ENCODE data around the gene TJAP1.

The TJAP1 gene, protein sequence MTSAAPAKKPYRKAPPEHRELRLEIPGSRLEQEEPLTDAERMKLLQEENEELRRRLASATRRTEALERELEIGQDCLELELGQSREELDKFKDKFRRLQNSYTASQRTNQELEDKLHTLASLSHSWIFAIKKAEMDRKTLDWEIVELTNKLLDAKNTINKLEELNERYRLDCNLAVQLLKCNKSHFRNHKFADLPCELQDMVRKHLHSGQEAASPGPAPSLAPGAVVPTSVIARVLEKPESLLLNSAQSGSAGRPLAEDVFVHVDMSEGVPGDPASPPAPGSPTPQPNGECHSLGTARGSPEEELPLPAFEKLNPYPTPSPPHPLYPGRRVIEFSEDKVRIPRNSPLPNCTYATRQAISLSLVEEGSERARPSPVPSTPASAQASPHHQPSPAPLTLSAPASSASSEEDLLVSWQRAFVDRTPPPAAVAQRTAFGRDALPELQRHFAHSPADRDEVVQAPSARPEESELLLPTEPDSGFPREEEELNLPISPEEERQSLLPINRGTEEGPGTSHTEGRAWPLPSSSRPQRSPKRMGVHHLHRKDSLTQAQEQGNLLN

DNA sequence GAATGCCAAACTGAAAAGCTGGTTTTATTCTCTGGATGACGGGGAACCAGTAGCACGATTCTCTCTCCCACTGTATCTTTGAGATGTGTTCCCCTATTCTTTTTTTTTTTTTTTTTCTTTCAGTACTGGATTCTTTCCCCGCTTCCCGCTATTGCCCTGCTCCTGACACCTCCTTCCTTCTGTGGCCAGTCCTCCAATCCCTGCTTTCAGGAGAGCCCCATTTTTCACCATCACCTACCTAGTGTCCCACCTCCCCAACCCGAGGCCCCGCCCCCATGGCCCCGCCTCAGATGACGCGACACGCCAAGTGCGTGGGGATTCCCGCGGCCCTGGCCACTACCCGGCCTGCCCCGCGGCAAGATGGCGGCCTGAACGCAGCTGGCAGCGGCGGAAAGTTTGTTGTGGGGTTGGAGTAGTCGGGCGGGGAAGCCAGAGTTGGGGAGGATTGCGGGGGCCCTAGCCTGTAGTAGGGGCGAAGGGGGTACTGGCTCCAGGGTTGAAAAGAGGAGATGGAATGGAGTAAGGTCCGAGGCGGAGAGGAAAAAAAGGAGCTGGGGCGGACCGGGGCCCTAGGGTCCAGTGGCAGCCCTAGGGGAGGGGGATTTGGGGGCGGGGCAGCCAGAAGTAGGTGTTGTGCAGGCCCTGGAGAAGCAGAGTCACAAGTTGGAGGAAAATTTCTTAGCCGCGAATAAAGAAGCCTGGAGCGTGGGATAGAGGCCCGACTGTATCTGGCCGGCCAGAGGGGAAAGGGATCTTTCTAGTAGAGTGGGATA, at the start of gene TJAP1:
Gene TJAP1 (plus strand): TSS at position 336 of the 773 bp plus-strand sequence. CDS start 21,432 bp downstream, outside the sequence.
- peak; percentile 93 for DNase-seq (ENCODE audit: low read depth in 2 of 2)

DNA sequence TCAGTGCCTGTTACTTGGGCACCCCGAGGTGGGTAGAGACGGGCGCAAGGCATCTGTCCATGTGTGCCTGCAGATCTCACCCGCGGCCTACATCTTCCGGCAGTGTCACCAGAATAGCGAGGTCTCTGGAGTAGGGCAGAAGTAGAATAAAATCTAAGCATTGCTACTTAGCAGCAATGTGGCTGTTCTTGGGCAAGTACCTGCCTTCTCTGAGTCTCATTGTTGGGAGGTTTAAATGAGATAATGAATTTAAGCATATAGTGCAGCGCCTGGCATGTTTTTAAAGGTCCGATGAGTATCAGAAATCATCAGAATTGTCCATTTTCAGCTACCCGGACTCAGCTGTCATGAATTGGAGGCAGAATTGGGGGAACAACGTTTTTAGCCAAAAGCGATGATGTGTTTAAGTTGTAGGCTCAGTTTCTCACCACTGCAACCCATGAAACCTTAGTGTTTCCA, 49.2 kb upstream of the TJAP1 start:
- no peak for DNase-seq (ENCODE audit: low read depth in 2 of 2)

DNA sequence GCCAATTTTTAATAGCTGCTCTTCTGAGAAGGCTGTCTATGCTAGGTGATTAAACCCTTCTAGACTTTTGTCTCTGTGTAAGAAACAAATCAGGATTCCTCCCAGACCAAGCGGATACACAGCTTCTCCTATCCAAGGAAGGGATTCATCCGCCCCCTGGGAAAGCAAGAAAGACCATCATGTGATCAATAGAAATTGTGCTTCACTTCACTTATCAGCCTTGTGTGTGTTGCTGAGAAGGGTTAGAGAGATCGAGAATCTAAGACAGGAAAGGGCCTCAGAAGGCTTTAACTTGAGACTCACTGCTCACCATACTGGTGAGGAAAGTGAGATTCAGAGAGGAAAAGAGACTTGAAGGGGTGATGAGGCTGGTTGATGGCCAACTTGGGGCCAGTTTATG, 48.5 kb upstream of the TJAP1 start:
- no peak for DNase-seq (ENCODE audit: low read depth in 2 of 2)

DNA sequence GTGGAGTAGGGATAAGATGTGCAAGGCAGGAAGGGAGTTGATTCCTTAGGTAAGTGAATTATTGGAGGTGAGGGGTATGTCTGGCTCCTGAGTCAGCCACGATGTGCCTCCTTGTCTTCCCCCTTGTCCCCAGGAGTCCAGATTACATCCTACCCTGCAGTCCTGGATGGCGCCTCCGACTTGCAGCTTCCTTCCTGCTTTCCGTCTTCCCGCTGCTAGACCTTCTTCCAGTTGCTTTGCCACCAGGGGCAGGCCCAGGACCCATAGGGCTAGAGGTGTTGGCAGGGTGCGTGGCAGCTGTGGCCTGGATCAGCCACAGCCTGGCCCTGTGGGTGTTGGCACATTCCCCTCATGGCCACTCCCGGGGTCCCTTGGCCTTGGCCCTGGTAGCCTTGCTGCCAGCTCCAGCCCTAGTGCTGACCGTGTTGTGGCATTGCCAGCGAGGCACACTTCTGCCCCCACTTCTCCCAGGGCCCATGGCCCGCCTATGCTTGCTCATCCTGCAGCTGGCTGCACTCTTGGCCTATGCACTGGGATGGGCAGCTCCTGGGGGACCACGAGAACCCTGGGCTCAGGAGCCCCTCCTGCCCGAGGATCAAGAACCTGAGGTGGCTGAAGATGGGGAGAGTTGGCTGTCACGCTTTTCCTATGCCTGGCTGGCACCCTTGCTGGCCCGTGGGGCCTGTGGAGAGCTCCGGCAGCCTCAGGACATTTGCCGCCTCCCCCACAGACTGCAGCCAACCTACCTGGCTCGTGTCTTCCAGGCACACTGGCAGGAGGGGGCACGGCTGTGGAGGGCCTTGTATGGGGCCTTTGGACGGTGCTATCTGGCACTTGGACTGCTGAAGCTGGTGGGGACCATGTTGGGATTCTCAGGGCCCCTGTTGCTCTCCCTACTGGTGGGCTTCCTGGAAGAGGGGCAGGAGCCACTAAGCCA, 45.1 kb upstream of the TJAP1 start:
- no peak for DNase-seq (ENCODE audit: low read depth in 2 of 2)

DNA sequence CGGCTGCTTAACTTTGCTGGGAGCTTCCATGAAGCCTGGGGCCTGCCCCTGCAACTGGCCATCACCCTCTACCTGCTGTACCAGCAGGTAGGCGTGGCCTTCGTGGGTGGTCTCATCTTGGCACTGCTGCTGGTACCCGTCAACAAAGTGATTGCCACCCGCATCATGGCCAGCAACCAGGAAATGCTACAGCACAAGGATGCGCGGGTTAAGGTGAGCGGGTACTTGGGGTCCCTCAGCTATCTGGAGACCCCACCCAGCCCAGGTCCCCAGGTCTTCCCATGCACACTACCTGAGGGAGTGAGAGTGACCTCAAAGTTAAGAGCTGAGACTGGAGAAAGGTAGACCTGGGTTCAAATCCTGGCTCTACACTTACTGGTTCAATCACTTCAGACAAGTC, 44.2 kb upstream of the TJAP1 start:
- DNase-seq (ENCODE audit: low read depth in 2 of 2), result no peak

DNA sequence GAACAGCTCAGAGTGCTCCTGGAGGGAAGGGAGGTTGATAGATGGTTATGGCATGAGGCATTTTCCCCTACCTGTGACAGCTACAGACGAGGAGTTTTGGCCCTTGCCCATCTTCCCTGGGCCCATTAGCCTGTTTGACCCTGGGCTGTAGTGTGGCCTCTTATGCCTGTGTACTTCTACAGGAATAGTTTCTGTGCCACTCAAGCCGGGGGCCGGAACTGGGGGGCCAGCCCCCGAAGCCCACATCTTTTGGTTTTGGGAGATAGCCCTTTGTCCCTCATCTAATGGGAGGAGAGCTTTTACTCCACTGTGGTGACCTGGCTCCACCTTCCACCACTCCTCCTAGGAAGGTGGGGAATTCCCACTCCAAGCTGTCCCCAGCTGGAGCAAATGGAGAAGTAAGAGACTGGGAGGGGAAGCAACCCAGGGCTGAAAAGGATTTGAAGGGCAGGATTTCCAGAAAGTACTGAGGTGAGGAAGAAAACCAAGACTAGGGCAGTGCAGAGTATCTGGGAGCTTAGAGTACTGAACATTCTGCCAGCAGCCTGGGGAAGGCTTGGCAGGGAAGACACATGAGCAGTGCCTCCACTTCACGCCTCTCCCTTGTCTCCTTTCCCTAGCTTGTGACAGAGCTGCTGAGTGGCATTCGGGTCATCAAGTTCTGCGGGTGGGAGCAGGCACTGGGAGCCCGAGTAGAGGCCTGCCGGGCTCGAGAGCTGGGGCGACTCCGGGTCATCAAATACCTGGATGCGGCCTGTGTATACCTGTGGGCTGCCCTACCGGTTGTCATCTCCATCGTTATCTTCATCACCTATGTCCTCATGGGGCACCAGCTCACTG, 43.1 kb upstream of the TJAP1 start:
- DNase-seq (ENCODE audit: low read depth in 2 of 2), result no peak

DNA sequence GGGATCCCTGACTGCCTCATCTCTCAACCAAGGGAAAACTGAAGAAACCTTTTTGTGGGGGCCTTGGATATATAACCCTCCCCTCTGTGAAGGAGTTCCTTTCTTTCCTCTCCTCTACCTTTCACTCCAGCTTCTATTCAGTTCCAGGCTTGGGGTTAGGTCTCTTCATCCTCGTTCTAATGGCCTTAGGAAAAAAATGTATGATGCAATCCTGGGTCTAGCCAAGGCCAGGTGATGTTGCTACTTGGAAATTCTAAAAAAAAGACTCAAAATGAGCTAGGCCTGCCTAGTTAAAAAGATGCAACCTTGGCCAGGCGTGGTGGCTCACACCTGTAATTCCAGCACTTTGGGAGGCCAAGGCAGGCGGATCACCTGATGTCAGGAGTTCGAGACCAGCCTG, 42.4 kb upstream of the TJAP1 start:
- no peak for DNase-seq (ENCODE audit: low read depth in 2 of 2)

DNA sequence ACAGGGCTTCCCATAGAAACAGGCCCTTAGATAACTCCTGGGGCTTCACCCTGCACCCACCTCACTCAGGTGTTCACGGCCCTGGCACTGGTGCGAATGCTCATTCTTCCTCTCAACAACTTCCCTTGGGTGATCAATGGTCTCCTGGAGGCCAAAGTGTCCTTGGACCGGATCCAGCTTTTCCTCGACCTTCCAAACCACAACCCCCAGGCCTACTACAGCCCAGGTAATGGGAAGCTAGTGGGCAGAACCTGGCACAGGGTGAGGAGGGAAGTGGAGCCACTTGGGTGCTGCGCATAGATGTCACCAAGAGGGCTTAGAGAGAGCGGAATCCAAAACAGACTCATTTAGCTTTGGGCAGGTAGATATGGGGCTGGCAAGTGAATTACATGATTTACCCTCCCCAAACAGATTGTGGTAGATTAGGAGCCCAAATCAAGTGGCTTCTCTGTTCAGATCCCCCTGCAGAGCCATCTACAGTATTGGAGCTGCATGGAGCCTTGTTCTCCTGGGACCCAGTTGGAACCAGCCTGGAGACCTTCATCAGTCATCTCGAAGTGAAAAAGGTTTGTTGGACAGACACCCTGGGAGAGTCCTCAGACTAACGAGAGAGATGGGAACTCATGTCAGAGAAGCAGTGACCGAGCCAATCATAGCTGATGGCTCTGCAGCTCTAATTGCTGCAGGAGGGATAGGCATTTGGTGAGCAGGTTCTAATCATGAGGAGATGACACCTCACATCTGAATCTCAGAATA, 41.5 kb upstream of the TJAP1 start:
- DNase-seq (ENCODE audit: low read depth in 2 of 2), result no peak

DNA sequence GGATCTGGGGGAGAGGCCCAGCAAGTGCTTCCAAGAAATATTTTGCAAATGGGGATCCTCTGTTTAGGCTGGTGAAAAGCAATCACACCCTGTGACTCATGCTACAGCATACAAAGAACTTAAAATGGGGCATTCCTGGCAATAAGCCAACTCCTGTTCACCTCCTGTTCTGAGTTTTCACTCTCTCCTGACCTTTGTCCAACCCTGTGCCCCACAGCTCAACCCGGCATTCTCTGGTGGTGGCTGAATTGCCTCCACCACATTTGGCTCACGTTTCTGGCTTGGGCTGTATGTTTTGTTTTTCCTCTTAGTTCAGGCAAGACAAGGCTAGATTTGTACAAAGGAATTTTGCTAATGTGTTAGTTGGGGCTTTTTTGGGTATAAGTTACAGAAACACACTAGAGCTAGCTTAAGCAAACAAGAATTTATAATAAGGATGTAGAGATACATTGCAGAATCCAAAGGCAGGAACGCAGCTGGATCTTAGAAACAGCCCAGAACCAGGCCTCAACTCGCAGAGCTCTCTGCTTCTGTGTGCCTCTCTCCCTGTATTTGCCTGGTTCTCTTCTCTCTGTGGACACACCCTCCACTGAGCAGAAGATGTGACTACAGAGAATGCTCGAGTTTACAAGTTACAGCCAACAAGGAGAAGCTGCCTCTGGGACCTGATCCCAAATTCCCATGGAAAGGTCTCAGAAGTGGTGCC, 40.6 kb upstream of the TJAP1 start:
- no peak for DNase-seq (ENCODE audit: low read depth in 2 of 2)

DNA sequence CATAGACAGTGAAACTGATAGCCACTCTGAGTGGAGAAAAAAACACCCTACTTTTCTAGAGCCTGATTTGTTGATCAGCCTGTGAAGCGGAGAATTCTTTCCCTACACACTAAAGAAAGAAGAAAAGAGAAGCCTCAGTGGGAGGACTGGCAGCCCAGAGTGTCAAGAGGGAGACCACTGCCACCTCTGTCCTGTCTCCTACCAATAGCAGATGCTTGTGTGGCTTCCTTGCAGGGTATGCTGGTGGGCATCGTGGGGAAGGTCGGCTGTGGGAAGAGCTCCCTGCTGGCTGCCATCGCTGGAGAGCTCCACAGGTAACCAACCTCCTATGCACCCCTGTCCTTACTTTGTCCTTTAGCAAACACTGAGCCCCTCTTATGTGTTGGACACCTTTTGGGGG, 39.7 kb upstream of the TJAP1 start:
- no peak for DNase-seq (ENCODE audit: low read depth in 2 of 2)

DNA sequence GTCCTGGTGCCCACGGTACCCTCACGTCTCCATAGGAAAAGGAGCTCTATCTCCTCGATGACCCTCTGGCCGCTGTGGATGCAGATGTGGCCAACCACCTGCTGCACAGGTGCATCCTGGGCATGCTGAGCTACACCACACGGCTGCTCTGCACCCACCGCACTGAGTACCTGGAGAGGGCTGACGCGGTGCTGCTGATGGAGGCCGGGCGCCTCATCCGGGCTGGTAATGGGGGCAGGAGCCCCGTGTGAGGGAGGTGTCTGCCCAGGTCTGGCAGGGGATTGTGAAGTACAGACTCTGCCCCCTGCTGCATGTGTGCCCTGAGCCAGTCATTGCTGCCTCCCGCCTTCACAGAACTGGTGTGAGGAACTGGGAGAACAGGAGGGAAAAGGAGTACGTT, 34.4 kb upstream of the TJAP1 start:
- no peak for DNase-seq (ENCODE audit: low read depth in 2 of 2)

DNA sequence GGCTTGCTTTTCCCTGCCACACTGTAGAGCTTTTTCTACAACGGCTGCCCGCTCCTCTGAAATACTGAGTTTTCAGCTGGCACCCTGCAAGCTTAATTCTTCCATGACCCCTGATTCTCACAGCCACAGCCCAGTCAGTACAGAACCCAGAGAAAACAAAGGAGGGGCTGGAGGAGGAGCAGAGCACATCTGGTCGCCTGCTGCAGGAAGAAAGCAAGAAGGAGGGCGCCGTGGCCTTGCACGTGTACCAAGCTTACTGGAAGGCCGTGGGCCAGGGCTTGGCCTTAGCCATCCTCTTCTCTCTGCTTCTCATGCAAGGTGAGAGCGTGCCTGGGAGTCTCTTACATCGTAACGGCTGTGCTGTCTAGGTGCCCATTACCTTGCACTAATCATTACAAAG, 33.3 kb upstream of the TJAP1 start:
- DNase-seq (ENCODE audit: low read depth in 2 of 2), result no peak

DNA sequence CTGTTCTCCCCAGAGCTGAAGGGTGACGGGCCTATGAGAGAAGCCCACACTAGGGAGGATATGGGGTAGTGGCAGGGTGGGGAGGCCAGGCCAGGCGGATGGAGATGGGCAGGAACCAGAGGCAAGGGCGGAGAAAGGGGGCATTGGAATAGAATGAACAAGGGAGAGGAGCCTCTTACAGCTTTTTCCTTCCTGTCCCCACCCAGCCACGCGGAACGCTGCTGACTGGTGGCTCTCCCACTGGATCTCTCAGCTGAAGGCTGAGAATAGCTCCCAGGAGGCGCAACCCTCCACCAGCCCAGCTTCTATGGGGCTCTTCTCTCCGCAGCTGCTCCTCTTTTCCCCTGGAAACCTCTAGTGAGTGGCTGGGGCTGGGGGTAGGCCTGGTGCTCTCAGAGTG, 32.8 kb upstream of the TJAP1 start:
- DNase-seq (ENCODE audit: low read depth in 2 of 2), result no peak

DNA sequence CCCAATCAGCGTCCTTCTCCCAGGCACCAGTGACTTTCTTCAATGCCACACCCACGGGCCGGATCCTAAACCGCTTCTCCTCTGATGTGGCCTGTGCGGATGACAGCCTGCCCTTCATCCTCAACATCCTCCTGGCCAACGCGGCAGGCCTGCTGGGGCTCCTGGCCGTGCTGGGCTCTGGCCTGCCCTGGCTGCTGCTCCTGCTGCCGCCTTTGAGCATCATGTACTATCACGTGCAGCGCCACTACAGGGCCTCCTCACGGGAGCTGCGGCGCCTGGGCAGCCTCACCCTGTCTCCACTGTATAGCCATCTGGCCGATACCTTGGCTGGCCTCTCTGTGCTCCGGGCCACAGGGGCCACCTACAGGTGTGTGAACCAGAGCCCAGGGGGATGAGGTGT, 31.8 kb upstream of the TJAP1 start:
- no peak for DNase-seq (ENCODE audit: low read depth in 2 of 2)

DNA sequence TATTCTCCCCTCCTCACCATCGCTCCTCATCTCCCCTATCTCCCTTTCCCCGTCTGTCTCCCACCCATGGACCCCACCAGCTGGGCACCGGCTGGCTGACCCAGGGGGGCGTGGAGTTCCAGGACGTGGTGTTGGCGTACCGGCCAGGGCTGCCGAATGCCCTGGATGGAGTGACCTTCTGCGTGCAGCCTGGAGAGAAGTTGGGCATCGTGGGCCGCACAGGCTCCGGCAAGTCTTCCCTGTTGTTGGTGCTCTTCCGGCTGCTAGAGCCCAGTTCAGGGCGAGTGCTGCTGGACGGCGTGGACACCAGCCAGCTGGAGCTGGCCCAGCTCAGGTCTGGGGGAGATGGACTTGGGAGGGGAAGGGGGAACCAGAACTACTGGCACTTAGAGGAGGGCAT, 29.8 kb upstream of the TJAP1 start:
- no peak for DNase-seq (ENCODE audit: low read depth in 2 of 2)

DNA sequence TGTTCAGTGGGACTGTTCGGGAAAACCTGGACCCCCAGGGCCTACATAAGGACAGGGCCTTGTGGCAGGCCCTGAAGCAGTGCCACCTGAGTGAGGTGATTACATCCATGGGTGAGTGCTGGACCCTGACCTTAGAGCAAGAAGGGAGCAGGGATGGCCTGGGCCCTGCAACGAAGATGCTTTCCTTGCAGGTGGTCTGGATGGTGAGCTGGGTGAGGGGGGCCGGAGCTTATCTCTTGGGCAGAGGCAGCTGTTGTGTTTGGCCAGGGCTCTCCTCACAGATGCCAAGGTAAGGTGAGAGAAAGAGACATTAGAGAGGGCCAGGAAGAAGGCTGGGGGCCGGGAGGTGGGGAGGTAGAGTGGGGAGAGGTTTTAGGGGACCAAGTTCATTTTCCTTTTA, 28.5 kb upstream of the TJAP1 start:
- no peak for DNase-seq (ENCODE audit: low read depth in 2 of 2)

DNA sequence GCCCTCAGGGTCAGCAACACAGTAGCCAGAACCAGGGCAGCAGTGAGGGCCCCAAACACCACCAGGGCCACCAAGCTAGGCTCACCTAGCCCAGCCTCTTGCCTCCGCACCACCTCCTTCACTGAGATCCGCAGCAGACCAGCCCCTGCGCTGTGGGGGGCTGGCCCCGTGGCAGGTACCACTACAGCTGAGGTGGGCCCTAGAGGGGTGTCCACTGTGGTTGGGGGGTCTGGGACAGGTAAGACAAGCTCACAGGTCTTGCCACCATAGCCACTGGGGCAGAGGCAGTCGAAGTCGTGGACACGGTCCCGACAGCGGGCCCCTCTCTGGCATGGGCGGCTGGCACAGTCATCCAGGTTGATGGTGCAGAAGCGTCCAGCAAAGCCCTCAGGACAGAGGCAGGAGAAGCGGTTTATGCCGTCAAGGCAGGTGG, 26.7 kb upstream of the TJAP1 start:
- DNase-seq (ENCODE audit: low read depth in 2 of 2), result no peak

DNA sequence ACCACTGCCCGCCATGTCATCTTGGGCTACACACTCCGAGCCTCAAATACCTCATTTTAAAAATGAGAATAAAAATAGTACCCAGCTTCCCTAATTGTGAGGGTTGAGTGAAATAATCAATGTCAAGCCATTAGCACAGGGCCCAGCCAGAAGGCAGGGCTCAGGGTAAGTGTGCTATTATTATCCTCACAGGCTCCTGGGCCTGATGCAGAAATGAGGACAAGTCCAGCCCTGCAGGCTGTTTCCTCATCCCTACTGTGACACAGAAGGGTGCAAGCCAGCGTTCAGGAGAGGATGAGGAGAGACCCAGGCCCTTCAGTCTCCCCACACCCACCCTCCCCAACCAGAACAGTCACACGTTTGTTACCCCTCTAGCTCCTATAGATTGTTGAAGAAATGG, 26.0 kb upstream of the TJAP1 start:
- no peak for DNase-seq (ENCODE audit: low read depth in 2 of 2)

DNA sequence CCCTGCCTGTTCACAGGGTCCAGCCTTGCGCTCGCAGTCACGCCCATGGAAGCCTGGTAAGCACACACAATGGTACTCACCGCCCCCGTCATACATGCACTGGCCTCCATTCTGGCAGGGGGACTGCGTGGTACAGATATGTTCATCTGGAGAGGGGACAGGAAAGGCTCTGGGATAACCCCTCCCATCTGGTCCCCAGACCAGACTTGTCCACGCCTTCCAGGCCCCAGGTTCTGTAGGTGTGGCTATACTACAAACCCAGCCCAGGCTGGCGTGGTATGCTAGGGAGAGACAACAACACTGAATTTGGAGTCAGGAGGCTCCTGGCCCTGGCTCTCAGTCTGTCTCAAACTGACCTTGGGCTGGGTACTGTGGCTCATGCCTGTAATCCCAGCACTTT, 25.4 kb upstream of the TJAP1 start:
- no peak for DNase-seq (ENCODE audit: low read depth in 2 of 2)
